HG02943 (cell line): ENCODE results near the gene AMOTL1.
A peak's percentile ranks its signal among the peaks of the same experiment; 100 is the strongest.
"Not testable (repeated sequence)": the region's sequence is repeated elsewhere in the genome, so short reads cannot be mapped to it uniquely, and the experiment has no call there.

Experiments used
- ATAC-seq: cut with Tn5 transposase; IDR thresholded peaks from one replicate; pipeline ENCODE4 v1.9.1; 2021; ENCODE audit warnings: mild to moderate bottlenecking, low read depth, moderate library complexity; ENCODE audit not compliant: unreplicated experiment

The AMOTL1 gene

DNA sequence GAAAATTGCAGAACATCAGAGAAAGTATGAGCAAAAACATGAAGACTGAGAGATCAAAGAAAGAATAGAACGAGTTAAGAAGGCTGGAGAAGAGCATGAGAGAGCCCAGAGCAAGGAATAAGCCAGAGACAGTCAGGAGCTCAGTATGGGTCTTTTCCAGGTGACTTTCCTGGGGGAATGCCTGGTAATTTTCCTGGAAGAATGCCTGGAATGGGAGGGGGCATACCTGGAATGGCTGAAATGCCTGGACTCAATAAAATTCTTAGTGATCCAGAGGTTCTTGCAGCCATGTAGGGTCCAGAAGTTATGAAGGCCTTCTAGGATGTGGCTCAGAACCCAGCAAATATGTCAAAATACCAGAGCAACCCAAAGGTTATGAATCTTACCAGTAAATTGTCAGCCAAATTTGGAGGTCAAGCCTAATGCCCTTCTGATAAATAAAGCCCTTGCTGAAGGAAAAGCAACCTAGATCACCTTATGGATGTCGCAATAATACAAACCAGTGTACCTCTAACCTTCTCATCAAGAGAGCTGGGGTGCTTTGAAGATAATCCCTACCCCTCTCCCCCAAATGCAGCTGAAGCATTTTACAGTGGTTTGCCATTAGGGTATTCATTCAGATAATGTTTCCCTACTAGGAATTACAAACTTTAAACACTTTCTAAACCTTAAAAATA is 145.7 kb downstream of the AMOTL1 start:
- not testable (repeated sequence) for ATAC-seq

DNA sequence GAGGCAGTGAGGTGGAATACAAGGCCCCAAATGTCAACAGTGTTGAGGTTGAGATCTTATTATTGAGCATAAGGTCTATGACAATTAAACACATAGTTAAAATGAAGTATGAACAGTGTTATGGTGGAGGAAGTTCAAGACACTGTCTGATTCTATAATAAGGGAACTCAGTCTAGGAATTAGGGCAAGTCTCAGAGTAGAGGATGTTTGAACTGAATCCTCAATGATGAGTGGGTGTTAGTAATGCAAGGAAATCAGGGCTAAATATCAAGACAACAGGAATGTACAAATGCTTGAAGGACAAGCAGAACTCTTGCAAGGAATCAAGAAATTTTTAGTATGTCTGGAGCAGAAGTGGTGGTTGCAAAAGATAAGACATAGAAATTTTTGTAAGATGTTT is 152.2 kb downstream of the AMOTL1 start:
- ATAC-seq: no peak

GRCh38 chr11:94922321-94923003 is 154.3 kb downstream of the AMOTL1 start:
- no peak for ATAC-seq

DNA sequence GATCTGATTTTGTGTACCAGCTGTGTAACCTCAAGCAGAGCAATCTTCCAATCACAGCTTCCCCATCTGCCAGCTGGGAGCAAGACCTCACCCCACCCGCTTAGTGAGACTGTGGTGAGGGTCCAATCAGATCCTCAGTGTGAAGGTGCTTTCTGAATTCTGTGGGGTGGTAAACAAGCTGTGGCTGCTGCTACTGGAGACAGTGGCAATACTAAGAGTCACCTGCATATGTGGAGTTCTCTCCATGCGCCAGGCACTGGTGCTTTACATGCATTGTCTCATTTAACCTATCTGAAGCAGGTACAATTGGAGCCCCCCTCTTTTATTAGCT is 154.8 kb downstream of the AMOTL1 start:
- no peak for ATAC-seq

- ATAC-seq: no peak
Measured at GRCh38 chr11:94924171-94924572, 156.0 kb downstream of the AMOTL1 start.

GRCh38 chr11:94924612-94925011 is 156.5 kb downstream of the AMOTL1 start:
- ATAC-seq: no peak

DNA sequence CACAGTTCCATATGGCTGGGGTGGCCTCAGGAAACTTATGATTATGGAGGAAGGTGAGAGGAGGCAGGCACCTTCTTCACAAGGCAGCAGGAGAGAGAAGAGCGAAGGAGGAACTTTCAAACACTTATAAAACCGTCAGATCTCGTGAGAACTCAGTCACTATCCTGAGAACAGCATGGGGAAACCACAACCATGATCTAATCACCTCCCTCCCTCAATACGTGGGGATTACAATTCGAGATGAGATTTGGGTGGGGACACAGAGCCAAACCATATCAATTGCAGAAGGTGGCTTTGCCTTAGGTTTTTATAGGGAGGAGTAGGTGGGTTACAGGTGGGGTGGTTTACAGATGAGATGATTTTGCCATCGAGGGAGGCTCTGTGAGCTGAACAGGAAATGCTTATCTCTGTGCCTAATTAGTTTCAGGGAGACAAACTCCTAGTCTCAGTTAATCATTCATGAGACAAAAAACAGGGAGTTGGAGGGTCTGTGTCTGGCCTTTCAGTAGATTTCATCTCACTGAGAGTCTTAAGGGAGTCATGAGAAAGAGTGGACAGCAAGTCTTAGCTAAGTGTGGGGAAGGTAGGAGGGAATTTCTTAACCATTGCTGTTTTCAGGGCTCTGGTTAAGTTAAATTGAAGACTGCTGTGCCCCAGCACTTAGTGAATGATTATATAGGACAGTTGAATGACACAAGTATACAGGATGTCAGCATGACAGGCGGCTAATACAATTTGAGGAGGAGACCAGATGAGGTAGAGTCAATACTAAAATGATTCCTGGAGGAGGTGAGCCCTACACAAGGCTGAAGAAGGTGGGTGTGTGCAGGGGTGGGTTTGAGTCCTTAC is 157.5 kb downstream of the AMOTL1 start:
- ATAC-seq: peak; percentile 78

DNA sequence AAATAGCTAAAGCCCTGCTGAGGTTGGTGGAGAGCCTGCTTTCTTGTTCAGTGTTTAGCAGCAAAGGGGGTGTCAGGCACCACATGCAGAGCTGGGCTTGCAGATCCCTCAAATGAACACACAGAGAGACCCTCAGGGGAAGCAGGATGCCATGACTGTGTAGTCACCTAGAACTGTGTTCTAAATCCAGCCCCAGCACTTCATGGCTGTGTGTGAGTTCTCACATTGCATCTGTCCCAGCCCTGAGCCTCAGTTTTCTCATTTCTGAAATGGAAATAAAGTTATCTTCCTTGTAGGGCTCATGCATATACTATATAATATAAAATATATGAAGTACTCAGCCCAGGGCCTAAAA is 158.1 kb downstream of the AMOTL1 start:
- peak; percentile 30 for ATAC-seq
